Activated CD8-positive, alpha-beta memory T cell treated with anti-CD3 and anti-CD28 coated beads for 48 hours (primary cell): ENCODE results near the gene JHY.
A peak's percentile ranks its signal among the peaks of the same experiment; 100 is the strongest.

Source experiments
- DNase-seq, 3 experiments: peaks; one replicate each; pipeline ENCODE4 v3.0.0-alpha.2; 2020; ENCODE audit warnings: low read depth in 2 of 3, low spot score in 2 of 3

JHY gene

DNA sequence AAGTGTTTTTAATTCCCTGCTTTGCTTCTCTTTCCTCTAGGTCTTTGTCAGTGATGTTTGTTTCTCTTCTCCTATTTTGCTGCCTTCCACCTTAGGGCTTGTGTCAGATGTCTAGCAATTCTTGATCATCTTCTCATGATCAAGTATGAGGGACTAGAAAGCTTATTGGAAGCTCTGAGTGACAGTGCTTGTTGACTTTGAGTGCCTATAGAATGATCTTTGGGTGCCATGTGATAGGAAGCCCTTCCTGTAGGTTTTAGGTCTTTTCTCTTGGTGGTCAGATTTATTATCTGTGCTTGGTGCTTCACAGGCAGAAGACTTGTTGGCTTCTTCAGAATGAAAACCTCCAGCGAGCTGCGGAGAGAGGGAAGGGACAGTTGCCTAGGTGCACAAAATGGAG lies 56.0 kb downstream of the JHY start:
- DNase-seq, result no peak

DNA sequence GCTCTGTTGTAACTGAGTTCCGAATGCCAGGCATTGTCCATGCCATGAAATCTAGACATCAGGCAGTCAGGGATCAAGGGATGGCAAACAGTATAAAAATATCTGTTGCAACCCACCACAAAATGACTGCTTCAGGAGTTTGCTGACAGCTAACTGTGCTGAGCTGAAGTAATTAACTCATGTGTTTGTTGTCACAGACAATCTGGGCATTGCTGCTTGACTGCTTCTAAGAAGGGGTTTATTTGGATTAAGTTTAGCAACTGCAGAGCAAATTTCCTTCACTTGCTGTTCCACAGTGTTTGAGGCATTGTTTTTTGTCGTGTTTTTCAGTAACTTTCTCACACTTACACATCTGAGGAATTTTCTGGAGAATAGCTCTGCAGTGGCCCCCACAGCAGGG lies 68.7 kb downstream of the JHY start:
- no peak for DNase-seq

DNA sequence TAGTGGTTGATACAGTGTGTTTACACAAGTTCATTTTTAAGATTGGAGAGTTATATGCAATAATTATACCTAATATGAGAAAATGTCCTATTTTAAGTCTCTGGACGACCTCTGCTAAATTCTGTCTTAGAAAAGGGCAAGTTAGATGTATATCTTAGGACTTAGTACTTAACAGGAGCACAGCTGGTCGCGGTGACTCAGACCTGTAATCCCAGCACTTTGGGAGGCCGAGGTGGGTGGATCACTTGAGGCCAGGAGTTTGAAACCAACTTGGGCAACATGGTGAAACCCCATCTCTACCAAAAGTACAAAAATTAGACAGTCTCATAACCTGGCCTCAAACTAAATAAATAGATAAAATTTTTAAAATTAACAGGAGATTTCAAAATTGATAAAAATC lies 71.9 kb downstream of the JHY start:
- no peak for DNase-seq

DNA sequence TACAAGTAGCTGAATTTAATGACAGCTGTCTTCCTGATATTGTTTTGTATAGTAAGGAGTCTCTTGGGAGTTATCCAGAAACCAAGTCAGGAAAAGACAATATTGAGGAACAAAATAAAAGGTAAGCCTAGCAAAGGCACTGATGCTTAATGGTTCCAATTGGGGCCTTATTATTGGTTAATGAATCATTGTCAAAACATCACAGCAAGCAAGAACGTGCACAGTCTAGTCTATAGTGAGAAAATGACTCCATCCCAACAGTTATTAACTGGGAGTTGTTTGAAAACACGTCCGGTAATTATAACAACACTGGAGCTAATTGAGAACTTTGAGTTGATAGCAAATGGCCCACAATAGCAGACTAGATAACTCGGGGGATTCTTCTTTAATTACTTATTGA lies 81.4 kb downstream of the JHY start:
- DNase-seq, result no peak

DNA sequence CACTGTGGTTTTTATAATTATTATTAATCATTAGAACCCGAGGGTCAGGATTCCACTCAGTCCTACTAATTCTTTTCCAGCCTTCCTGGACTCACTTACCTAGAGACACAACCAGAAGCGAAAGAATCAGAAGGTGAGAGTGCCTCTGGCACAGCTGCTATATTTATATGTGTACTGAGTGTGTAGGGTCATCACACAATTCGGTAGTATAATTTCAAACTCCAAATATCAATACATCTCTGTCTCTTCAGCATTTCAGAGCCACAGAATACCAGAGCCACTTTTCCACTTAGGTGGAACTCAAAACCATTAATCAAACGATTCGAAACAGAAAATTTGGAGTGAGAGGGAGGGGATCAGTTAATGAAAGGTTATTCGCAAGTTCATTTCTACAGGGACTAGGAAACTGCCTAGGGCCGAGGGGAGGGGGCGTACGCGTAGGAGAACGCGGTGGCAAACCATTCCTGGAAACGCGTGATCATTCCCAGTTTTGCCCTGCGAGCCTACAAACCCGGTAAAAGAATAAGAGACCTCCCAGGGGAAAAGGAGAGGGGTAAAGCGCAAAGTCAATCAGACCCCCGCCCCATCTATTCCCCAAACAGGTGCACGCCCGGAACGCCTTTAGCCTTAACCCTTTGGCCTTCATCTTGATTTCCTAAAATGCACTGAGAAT lies 93.6 kb downstream of the JHY start:
- no peak for DNase-seq

DNA sequence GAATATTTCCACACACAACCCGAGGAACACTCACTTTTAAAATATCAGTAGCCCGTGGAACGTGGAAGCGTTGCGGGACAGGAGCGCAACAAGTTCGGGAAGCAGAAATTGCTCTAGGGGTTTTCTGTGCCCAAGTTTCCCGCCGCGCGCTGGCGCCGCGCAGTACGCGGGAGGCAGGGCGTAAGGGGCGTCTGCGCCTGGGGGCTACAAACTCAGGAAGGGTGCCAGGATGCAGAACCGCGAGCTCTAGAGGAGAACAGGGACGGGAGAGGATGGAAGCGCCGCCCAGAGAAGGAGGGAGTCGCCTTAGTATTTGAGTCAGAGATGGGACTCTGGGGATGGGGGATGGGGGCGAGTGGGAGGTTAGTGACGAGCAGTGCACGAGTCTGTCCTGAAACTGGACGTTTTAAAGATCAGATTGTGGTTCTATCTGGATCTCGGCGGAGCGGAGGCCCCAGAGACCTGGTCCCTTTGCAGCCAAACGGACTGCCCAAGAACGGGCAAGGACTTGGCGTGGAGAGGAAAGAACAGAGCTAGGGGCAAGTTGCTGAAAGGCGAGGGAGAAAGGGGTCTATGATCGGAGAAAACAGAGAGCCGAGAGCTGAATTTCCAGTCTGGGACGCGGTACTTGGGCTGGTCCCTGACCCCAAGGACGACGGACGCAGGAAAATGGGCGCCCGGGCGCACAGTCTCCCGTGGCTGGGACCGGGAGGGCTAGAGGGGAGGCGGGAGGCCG lies 94.3 kb downstream of the JHY start:
- no peak for DNase-seq

DNA sequence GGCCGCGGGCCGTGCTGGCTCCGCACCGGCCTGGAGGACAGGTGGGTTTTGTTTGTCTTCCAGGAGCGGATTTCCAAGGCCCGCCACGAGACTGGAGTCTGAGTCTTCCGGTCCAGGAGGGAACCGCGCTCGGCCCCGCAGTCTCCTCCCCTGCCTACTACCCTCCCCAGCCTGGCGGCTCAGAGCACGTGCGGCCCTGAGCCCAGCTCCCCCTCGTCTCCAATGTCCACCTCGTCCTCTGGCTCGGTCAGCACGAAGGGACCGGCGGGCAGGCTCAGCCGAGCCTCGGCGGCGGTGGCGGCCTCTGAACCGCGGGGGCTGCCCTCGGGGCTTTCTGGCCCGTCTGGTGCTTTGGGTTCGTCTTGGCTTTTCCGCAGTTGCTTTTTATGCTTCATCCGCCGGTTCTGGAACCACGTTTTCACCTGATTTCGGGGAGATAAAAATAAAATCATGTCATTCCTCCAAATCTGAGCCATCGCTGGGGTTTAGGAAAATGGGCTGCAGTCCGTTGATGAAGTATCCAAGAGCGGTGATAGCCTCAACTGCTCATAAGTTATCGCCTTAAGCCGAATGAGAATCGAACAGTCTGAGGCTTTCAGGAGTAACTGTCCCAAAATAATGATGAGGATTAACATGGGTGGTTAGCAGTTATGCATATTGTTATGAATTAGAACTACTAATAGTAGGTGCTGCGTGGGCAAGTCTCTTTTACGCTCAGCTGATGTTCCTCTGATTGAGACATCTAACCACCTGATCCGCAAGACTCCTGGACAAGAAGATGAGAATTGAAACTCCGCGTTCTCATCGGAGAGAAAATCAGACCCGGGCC lies 95.1 kb downstream of the JHY start:
- no peak for DNase-seq

DNA sequence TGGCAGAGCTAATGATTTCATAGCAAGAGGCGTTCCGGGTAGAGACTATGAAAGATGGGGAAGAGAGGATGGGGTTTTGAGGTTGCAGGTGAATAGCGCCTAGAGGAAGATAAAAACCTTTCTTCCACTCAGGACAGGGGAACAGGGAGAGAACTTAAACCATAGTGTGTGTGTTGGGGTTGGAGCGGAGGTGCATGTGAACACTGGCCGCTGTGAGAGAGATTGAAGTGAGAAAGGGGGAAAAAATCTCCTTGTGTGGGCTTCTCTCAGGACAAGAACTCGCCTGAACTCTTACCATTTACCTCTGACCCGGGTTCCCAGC lies 95.7 kb downstream of the JHY start:
- DNase-seq, result no peak

DNA sequence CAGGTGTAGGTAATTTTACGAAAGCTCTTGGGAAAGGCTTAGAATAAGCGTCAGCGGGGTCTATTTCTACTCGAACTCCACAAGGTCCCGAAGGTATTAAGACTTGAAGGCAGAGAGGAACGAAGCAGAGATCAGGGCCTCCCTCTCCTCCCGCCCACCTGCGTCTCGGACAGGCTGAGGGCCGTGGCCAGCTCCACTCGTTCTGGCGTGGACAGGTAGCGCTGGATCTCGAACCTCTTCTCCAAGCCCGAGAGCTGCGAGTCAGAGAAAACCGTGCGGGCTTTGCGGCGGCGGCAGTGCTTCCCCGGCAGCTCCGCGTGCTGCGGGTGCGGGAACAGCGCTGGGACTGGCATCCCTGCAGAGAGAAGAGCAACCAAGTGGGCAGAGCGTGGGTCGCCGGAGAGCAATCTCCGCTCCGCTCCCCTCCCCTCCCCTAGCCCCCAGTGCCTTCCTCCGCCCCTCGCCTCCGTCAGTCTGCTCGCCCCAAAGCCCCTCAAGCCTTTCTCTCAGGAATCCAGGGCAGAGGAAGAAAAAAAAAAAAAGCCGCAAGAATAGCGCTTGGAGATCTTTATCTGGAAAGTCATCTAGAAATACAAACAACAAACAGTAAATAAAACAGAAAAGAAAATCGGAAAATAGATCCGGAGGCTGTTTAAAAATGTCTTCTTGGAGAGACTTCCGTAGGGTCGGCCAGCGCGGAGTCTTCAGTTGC lies 96.7 kb downstream of the JHY start:
- no peak for DNase-seq

DNA sequence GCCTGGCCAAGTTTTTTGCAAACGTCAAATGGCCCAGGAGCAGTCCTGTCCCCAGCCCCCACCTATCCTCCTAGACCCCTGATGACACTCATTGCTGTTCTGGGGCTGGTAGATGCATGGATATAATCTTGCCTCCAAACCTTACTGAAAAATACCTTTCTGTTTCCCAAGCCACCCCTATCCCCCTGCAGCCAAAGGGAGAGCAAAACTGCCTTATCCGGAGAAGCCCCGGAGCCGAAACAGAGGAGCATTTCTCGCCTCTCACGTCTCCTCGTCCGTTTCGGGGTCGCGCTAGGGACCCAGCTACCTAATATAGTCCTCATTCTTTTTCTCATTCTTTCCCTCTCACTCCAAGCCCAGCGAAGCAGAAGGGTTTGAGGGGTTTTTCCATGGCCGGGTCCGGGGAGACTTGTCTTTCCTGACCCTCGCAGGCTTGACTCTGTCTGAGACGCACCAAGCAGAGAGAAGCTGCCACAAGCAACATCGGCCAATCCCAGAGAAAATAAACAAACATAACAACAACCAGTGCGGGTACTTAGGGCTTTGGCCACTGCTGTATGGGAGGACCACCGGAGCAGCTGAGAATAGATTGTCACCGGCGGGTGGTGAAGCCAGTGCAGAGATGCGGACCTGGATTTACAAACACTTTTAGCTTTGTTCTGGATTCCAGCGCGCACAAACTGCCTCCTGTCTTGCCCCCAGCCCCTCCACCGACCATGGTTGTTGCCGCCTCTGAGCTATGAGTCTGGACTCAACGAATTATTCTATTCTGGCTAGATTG lies 97.4 kb downstream of the JHY start:
- DNase-seq, result no peak

DNA sequence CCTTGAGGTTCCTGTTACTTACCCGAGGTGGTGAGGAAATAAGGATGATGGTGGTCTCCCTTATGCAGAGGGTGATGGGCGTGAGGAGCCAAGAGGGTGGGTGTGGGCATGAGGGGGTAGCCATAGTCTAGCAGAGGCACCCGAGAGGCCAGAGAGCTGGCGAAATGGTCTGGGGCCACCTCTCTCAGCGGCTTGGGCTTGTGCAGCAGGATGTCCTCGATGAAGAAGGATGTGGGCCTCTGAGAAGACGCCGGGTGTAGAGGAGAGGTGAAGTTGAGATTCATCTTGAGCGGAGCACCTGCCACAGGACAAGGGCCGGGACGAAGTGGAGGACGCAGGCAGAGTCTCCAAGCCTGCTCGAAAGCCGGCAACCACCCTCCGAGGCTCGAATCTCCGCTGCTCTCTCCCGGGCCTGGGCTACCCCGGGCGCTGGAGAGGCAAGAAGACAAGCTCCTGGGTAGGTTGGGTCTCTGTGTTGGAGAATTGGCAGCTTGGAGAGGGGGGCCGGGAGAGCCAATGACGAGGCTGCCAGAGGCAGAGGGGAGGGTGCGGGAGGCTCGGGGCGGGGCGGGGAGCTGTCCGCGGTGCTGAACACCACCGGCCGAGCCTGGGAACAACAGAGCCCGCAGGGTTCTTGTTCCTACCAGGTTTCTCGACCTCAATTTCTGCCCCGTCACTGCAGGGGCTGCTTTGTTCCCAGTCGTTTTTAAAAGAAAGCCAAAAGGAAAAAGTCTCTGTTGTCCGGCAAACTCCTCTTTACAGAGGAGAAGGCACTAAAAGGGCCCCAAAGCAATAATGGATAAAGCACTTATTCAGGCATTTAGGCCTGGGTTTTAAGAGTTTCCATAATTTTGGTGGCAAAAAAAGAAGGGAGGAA lies 99.1 kb downstream of the JHY start, which contains the start of gene BSX:
Gene BSX (minus strand): TSS at position 447 of the 877 bp plus-strand sequence. CDS start 163 bp downstream, at position 284.
- DNase-seq, result peak in 1 of 3 experiments; percentile 50

DNA sequence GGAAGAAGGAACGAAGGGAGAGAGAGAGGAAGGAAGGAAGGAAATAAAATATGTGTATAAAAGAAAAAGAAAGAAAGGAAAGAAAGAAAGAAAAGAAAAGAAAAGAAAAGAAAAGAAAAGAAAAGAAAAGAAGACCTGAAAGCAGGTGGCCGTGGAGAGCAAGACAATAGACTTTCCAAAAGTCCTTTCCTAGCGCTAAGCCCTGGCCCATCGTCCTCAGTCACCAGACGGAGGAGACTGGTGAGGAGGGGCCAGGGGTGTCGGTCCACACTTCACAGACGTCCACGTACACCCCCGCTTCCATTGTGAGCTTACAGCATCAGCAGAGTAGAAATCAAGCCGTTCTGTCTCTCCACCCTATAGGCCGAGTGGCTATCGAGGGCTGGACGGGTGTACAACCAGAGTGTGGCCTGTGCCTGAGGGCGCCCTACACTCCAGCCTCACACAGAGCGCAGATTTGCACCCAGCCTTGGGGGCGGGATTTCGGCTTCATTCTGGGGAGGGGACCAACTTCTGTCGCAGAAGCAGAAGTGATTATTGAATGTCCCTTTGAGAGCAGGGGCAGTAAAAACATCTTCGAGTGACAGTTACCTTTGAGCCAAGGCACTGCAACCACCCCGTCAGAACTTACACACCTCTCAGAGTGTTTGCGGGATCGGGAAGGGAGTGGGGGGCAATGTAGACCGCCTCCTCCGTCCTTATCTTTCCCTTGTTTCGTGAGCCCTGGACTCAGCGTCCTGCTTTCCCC lies 101.1 kb downstream of the JHY start:
- DNase-seq, result no peak

DNA sequence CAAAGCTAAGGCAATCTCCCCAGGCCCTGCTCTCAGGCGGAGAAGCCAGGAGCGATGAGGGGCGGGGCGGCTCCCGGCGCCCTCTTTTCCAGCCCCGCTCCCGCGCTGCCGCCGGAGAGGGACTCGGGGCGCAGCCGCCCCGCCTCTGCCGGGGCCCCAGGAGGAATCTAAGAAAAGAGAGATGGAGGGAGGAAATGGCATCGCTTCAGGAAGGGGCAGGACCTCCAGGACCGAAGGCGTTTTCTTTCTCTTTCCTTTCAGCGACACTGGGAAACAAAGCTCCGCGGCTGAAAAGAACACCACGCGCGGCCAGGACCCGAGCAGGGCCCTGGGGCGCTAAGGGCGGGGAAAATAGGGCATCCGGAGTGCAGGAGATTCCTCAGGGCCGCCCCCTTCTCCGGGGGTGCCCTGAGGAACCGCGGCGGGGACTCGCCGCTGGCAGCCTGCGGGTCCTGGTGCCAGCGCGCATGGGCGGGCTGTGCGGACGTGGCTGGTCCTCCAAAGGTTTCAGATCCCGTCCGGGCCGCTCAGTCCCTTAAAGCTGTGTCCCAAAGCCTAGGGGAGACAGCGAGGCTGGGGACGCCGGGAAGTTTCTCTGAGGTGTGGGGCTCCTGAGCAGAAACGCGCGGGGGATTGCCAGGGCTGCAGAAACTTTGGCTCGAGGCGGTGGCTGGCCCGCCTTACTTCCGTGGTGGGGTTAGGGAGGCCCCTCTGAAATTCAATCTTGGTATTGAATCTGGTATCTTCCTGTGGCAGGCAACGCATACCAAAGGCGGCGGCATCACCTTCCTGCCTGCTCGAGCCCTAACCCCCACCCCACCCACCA lies 101.8 kb downstream of the JHY start:
- no peak for DNase-seq

DNA sequence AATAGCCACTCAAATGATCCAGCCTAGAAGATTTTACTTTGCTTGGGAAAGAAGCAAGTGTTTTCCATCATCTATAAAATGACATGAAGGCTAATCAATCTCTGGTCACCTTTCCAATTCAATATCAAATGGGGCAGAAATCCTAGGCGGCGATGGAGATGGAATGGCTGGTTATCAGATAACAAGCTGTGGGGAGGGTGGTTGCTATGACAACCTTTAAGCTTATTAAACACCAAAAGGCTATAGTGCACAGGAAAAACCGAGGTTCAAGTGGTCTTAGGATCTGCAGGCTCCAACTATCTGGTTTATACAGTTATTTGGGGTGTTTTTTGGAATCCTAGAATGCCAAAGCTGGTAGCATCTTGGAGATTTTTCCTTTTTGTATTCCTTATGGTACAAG lies 113.0 kb downstream of the JHY start:
- DNase-seq, result no peak

DNA sequence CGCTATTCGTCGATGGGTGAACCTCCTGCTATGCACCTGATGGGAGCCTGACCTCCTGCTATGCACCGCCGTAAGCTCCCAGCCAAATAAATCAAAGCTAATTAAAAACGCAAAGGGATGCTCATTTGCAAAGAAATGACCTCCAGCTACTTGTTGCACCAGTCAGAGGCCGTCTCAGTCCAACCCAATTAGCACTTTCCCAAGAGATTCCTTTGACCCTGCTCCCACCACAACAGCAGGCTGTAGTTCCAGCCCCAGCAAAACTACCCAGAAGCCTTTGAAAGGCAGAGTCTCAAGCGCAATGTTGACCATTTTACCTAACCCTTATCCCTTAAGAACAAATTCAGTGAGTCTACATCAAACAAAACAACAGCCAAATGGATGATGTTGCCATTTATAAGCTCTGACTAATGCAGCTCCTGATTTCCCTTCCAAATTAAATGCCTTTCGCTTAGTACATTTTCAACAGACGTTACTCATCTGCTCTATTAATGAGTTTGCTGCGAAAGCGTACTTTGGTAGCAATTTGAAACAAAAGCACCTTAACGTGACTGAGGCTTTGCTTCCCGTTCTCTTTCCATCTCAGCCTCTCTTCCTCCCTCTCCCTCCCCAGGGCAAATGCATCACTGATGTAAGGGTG lies 116.3 kb downstream of the JHY start:
- no peak for DNase-seq

DNA sequence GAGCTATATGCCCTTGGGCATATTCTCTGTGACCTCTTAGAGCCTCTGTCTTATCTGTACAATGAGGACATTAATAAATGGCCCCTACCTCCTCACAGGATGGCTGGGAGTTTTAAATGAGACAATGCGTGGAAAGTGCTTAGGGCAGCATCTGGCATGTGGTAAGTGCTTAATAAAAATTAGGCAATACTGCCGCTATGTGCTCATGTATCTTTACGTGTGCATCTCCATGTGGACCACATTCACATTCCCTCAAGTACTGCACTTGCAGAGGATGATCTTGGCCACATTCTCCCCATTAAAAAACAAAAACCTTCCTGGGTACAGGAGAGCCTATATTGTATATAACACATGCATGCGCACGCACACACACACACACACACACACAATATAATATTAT lies 118.2 kb downstream of the JHY start:
- no peak for DNase-seq

DNA sequence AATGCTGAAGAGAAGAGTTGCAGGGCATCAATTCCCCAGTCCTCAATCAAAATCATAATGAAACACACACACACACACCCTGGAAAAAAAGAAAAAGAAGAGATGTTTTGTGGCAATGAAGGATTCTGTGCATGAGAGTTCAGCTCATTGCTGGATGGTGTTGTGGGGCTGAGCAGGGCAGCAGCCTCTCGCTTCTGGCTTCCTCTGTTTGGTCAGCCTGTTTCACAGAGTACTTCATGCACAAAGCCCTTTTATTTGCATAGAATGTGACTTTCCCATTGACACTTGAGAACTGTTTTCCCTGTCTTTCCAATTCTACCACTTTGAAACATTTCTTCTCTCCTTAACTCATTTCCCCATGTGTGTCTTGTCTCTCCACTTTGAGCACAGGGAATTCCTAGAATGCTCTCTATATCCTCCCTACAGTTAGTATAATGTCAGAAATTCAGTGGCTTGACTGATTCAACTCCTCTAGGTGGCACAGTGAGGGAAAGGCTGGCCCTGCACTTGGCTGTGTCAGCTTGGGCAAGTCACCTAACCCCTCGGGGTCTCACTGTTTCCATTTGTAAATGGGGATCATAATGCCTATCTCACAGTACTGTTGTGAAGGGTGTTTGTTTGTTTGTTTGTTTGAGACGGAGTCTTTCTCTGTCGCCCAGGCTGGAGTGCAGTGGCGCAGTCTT lies 124.4 kb downstream of the JHY start:
- DNase-seq, result no peak
